Kidney epithelial cell (primary cell): ENCODE measurements around the gene TOR2A. TPM values are rescaled to one million over a fixed set of nuclear protein-coding genes. Genes with fewer than 3 reads are reported as not detected.

Experiments
- DNase-seq: peaks from one replicate; pipeline ENCODE4 v3.0.0-alpha.2; 2010; ENCODE audit warnings: low read depth
- H3K27me3 ChIP-seq: 2 replicates; pipeline ENCODE4 v1.6.0; 2011; ENCODE audit warnings: low read length; ENCODE audit not compliant: control insufficient read depth, insufficient read depth
- H3K36me3 ChIP-seq: 2 replicates; pipeline ENCODE4 v1.5.1; 2011; ENCODE audit warnings: low read length; ENCODE audit not compliant: control insufficient read depth, insufficient read depth
- H3K4me3 ChIP-seq: 2 replicates; pipeline ENCODE4 v1.5.1; 2011; ENCODE audit warnings: low read depth, mild to moderate bottlenecking, control low read depth, low read length
- total RNA-seq: library from RNA; depleted of rRNA; stranded (reverse); fragments of >200 nt; gene quantifications from 2 replicates; pipeline ENCODE4 v1.2.3, GENCODE V29; 2015
- TF ChIP-seq, protein P1 (sequence below): IDR thresholded peaks from 2 replicates; pipeline ENCODE4 v1.5.1; 2011; ENCODE audit warnings: mild to moderate bottlenecking, moderate library complexity, low read length, control low read depth, inconsistent platforms; ENCODE audit not compliant: insufficient read depth, poor library complexity, severe bottlenecking

Gene TOR2A
- total RNA-seq, 1 donor from 2014 or later = 13.4 TPM

DNA sequence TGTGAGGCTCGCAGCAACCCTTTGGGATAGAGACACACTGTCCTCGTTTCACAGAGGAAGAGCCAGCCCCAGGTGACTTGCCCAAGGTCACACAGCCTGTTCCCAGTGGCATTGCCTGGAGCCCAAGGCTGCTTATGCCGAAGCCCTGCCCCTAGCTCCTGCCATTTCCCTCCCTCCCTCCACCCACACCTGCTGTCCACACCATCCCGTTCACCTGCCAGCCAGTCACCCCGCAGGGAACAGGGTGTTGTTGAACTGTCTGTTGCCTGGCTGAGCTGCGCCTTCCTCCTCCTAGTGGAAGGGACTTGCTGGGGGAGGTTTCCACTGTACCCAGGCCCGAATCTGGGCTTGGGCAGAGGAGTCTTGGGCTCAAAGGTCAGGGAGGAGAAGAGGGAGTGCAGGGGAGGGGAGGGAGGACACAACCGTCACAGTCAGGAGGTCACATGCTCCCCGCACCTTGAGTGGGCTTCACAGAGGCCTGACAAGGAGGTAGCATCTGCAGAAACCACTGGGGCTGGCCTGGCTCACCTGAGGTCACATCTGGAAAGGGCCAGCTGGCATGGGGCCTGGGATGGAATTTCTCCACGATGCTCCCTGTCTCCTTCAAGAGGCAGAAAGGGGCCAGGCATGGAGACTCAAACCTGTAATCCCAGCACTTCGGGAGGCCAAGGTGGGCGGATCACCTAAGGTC, 12.9 kb downstream of the TOR2A start:
- TF ChIP-seq, protein P1, sequence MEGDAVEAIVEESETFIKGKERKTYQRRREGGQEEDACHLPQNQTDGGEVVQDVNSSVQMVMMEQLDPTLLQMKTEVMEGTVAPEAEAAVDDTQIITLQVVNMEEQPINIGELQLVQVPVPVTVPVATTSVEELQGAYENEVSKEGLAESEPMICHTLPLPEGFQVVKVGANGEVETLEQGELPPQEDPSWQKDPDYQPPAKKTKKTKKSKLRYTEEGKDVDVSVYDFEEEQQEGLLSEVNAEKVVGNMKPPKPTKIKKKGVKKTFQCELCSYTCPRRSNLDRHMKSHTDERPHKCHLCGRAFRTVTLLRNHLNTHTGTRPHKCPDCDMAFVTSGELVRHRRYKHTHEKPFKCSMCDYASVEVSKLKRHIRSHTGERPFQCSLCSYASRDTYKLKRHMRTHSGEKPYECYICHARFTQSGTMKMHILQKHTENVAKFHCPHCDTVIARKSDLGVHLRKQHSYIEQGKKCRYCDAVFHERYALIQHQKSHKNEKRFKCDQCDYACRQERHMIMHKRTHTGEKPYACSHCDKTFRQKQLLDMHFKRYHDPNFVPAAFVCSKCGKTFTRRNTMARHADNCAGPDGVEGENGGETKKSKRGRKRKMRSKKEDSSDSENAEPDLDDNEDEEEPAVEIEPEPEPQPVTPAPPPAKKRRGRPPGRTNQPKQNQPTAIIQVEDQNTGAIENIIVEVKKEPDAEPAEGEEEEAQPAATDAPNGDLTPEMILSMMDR = no peak
- Histone ChIP-seq H3K27me3 (peaks cover 2% of the 10 kb centered on the region), H3K36me3 (no peaks in the 10 kb centered on the region), H3K4me3 (no peak overlapping the region)
- DNase-seq = no peak

DNA sequence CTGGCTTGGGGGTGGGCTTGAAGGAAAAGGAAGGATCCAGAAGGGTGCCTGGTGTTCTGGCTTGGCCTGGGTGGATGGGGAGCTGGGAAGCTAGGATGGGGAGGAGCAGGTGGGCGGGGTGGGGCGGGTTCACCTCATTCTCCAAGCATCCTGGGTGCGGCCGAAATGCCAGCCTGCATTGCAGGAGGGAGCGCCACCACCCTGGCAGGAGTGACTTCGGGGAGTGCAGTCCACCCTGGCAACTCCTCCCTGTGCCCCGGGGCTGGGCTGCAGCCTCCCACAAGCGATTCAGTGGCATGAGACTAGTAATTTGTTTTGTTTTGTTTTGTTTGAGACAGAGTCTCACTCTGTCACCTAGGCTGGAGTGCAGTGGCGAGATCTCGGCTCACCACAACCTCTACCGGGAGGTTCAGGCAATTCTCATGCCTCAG, 13.7 kb downstream of the TOR2A start:
- Histone ChIP-seq H3K36me3 (no peaks in the 10 kb centered on the region), H3K27me3 (peaks cover 2% of the 10 kb centered on the region), H3K4me3 (no peak overlapping the region)
- TF ChIP-seq, protein P1 = no peak
- no peak for DNase-seq

DNA sequence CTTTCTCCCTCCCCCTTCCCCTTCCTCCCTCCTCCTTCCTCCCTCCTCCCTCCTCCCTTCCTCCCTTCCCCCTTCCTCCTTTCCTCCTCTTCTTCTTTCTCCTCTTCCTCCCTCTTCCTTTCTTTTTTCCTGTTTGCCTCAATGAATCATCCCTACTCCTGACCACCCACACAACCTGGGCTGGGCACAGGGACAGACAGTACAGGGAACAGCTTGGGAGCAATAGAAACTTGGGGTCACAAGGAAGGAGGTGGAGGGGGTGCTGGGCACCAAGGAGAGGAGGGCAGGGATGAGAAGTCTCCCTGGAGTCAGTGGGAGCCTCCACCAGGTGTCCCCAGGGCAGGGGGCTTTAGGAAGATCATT, 14.2 kb downstream of the TOR2A start:
- H3K36me3 ChIP-seq = no peaks in the 10 kb centered on the region
- TF ChIP-seq, protein P1 = no peak
- DNase-seq = no peak
- no peak overlapping the region for H3K4me3 ChIP-seq
- H3K27me3 ChIP-seq = peaks cover 2% of the 10 kb centered on the region

DNA sequence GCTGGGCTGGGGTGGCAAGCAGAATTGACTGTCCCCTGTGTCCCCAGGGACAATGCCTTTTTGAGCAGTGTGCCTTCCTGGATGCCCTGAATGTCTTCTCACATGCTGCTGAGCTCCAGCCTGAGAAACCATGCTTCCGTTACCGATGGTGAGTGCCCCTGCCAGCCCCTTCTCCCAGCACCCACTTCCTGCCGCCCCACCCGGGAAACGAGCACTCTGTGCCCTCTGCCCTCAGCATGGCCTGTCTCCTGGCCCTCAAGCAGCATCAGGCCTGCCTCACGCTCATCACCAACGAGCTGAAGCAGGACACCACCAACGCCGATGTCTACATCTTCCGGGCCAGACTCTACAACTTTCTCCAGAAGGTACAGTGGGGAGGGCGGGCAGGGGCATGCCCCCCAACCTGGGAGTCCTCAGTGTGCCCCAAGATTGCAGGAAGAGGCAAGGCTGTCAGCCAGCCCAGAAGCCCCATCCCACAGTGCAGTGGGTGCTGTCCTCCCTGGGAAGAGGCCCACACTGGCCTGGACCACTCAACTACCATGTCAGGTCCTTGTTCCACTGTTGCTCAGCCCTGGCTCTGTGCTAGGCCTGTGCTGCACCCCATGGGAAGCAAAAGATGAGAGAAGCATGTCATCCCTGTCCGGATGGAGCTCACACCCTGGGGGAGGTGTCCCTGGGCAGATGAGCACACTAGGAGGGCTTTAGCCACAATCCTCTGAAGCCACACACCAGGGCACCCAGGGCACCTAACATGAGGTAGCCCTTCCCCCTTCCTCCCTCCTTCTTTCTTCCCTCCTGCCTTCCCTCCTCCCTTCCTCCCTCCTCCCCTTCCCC, 14.8 kb downstream of the TOR2A start:
- DNase-seq = no peak
- TF ChIP-seq, protein P1 = no peak
- H3K36me3 ChIP-seq = no peaks in the 10 kb centered on the region
- no peak overlapping the region for H3K4me3 ChIP-seq
- peaks cover 2% of the 10 kb centered on the region for H3K27me3 ChIP-seq

DNA sequence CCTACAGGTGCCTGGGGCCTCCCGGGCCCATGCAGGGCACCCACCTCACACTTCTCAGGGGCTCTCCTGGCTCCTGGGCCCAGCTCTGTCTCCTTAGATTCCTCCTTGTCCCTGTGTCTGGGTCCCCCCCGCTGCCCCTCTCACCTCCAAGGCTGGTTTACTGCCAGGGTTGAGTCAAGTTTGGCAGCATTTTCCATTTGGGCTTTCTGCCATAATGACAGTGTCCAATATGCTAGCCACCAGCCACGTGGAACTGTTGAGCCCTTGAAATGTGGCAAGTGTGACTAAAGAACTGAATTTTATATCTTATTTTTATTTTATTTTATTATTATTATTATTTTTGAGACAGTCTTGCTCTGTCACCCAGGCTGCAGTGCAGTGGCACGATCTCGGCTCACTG, 17.3 kb downstream of the TOR2A start:
- DNase-seq = no peak
- H3K36me3 ChIP-seq = no peaks in the 10 kb centered on the region
- H3K4me3 ChIP-seq = no peak overlapping the region
- no peaks in the 10 kb centered on the region for H3K27me3 ChIP-seq
- TF ChIP-seq, protein P1 = no peak
